Fibroblast of the conjunctiva (primary cell): ENCODE data around the gene MUC6.
"Not testable (repeated sequence)": the region's sequence is repeated elsewhere in the genome, so short reads cannot be mapped to it uniquely, and the experiment has no call there.

Experiments used
- DNase-seq: peaks from one replicate; pipeline ENCODE4 v3.0.0-alpha.2; 2010; ENCODE audit warnings: low read depth

The MUC6 gene

GRCh38 chr11:1022908-1023810, 13.4 kb downstream of the MUC6 start:
- DNase-seq = no peak

- no peak for DNase-seq
Observed at GRCh38 chr11:1022411-1022810, 14.1 kb downstream of the MUC6 start.

GRCh38 chr11:1020211-1020905, 16.2 kb downstream of the MUC6 start:
- no peak for DNase-seq

- no peak for DNase-seq
Observed at GRCh38 chr11:1019321-1019910, 17.1 kb downstream of the MUC6 start.

- DNase-seq = no peak
Observed at GRCh38 chr11:1018091-1018490, 18.4 kb downstream of the MUC6 start.

- DNase-seq = no peak
Observed at GRCh38 chr11:1017269-1018005, 19.1 kb downstream of the MUC6 start.

- DNase-seq = not testable (repeated sequence)
Observed at GRCh38 chr11:1016610-1017126, 19.9 kb downstream of the MUC6 start.

GRCh38 chr11:1015826-1016545, 20.5 kb downstream of the MUC6 start:
- no peak for DNase-seq

GRCh38 chr11:1015064-1015463, 21.5 kb downstream of the MUC6 start:
- DNase-seq = no peak

GRCh38 chr11:1014276-1014675, 22.2 kb downstream of the MUC6 start:
- DNase-seq = no peak

- DNase-seq = no peak
Observed at GRCh38 chr11:1013631-1013935, 22.9 kb downstream of the MUC6 start.

- DNase-seq = no peak
Observed at GRCh38 chr11:1012740-1013630, 23.5 kb downstream of the MUC6 start.

- no peak for DNase-seq
Observed at GRCh38 chr11:1012291-1012690, 24.2 kb downstream of the MUC6 start.

- no peak for DNase-seq
Observed at GRCh38 chr11:1011320-1011698, 25.2 kb downstream of the MUC6 start.

GRCh38 chr11:1010551-1011319, 25.8 kb downstream of the MUC6 start:
- no peak for DNase-seq

GRCh38 chr11:1009991-1010390, 26.5 kb downstream of the MUC6 start:
- DNase-seq = no peak

GRCh38 chr11:1009371-1009770, 27.1 kb downstream of the MUC6 start:
- no peak for DNase-seq

GRCh38 chr11:1008803-1009145, 27.7 kb downstream of the MUC6 start:
- DNase-seq = no peak

GRCh38 chr11:1008001-1008802, 28.3 kb downstream of the MUC6 start:
- no peak for DNase-seq
